Measurements from ENCODE around the gene BCL7C. TPM values are rescaled to one million over a fixed set of nuclear protein-coding genes. Genes with fewer than 3 reads are reported as not detected.
A peak's percentile ranks its signal among the peaks of the same experiment; 100 is the strongest.
"Not testable (repeated sequence)": the region's sequence is repeated elsewhere in the genome, so short reads cannot be mapped to it uniquely, and the experiment has no call there.

The BCL7C gene
- total RNA-seq, 1 donor from 2014 or later, result 41.6 TPM

DNA sequence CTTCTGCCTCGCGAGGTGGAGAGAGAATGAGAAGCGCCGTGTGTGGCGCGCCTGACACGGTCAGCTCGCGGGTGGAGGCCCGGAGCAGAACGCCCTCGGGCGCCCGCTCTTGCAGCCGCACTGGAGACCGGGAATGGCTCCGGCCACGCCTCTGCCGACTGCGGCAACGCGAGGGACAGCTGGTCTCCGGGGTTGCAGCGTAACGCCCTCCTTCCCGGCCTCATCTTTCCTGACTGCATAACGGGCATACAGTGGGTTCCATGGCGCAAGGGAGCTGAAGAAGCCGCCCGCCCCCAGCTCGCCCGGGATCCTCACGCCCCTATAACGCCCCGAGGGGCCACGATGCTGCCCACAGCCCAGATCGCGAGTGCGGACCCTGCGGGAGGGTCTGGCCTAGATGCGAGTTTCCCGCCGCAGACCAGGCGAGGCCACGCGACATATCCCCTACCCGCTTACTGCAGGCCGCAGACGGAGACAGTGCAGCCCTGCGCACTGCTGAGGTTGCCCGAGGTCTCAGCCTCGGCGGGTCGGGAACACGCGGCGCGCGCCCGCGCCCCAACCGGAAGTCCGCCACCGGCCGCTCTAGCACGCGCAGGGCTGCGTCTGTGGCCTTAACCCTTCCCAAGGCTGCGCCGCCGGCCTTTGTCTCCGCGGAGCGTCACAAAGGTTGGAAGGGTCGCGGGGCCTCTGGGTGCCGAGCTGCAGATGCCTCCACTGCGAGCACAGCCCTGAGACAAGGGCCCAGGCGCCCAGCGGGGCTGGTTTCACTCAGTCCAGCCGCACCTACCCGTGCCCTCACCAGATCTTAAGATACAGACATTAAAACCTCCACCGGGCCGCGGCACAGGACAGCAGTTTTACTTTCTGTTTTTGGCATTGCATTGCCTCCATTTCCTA lies 18.8 kb downstream of the BCL7C start:
- DNase-seq (ENCODE audit: low spot score in 2 of 2) (peak; percentile 88 to 92), FAIRE-seq (no peak)

DNA sequence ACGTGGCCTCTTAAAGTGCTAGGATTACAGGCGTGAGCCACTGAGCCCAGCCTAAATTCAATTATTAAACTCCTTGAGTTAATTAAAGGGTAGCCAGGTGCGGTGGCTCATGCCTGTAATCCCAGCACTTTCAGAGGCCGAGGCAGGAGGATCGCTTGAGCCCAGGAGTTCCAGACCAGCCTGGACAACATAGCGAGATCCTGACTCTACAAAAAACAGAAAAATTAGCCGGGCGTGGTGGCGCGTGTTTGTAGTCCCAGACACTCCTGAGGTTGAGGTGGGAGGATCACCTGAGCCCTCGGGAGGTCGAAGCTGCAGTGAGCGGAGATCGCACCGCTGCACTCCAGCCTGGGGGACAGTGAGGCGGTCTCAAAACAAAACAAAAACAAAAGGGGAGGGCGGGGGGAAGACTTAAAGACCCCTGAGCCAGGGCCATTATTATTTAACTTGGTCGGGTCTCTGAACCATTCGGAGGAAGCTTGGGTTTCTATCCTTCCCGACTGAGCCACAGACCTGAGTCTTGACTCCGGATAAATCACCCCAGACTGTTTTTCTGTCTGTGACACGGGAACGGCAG lies 19.5 kb downstream of the BCL7C start:
- DNase-seq (ENCODE audit: low spot score in 2 of 2) (no peak), FAIRE-seq (no peak)

DNA sequence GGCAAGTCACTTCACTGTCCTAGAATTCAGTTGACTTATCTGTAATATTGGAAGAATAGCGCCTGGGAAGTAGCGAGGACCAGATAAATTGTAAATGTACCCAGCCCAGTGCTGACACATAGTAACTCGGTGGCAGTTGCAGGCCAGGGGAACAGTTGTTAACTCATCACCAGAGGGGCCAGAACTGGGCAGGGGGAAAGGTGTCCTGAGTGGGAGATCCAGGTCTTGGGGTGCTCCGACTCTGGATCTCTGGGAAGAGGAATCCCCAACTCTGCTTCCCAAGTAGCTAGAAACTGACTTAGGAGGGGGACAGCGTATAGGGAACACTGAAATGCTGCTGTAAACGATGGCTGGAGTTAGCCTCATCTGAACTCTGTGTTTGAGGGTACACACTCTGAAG lies 23.0 kb downstream of the BCL7C start:
- DNase-seq (ENCODE audit: low spot score in 2 of 2) (no peak), FAIRE-seq (no peak)

DNA sequence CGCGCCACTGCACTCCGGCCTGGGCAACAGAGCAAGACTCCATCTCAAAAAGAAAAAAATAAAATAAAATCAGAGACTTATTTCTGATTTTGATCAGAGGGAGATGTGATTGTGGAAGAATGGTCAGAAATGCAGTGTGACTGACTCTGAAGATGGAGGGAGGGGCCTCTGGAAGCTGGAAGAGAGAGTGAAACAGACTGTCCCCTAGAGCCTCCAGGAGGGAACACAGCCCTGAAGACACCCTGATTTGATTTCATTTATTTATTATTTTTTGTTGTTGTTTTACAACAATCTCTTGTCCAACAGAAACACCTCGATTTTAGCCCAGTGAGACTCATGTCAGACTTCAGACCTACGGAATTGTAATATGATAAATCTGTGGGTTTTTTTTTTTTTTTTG lies 26.1 kb downstream of the BCL7C start:
- no peak for DNase-seq (ENCODE audit: low spot score in 2 of 2)
- FAIRE-seq, result no peak

DNA sequence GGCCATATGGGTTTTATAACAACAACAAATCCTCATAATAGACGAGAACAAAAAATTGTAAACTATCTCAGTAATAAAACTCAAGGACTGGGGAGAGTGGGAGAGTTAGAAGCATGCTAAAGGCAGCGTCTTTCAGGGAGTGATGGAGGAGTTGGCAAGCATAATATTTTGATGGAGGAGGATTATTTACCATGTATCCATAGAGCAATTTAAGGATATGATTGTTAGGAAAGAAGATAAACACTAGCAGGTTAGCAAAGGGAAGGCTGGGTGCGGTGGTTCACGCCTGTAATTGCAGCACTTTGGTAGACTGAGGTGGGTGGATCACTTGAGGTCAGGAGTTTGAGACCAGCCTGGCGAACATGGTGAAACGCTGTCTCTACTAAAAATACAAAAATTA lies 27.8 kb downstream of the BCL7C start:
- FAIRE-seq (no peak), DNase-seq (ENCODE audit: low spot score in 2 of 2) (no peak)

DNA sequence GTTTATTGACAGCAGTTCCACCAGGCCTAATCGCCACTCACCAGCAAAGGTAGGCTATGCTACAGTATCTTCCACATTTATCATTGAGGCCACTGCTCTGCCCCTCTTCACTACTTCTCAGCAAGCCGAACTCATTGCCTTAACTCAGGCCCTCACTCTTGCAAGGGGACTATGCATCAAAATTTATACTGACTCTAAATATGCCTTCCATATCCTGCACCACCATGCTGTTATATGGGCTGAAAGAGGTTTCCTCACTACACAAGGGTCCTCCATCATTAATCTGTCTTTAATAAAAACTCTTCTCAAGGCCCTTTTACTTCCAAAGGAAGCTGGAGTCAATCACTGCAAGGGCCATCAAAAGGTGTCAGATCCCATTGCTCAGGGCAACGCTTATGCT lies 30.7 kb downstream of the BCL7C start:
- FAIRE-seq; DNase-seq (ENCODE audit: low spot score in 2 of 2): not testable (repeated sequence)

DNA sequence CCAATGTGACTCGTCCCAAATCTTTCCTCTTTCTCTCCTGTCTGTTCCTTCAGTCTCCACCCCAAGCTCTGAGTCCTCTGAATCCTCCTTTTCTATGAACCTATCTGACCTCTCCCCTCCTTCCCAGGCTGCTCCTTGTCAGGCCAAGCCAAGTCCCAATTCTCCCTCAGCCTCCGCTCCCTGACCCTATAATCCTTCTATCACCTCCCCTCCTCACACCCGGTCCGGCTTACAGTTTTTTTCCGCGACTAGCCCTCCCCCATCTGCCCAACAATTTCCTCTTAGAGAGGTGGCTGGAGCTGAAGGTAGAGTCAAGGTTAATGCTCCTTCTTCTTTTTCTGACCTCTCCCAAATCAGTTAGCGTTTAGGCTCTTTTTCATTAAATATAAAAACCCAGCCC lies 33.1 kb downstream of the BCL7C start:
- DNase-seq (ENCODE audit: low spot score in 2 of 2); FAIRE-seq: not testable (repeated sequence)

DNA sequence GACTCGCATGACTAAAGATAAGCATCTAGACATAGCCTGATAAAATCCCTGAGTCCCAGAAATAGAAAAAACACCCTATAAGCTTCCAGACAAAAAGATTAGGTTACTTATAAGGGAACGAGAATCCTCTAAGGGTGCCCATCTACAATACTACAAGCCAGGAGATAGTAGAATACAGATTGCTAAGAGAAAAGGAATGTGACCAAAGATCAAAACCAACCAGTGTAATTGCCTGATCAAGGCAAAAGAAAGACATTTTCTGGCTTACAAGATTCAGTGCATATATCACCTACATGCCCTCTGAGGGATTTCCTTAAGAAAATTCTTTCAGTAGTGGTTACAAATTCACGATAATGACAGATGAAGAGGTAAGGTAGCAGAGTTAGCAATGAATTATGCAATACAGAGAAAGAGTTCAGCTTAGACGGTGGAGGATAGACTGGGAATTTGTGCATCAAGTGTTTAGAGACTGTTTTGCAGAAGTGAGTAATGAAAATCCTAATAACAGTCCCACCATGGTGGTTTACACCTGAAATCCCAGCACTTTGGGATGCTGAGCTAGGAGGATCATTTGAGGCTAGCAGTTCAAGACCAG lies 35.0 kb downstream of the BCL7C start:
- FAIRE-seq, result no peak

DNA sequence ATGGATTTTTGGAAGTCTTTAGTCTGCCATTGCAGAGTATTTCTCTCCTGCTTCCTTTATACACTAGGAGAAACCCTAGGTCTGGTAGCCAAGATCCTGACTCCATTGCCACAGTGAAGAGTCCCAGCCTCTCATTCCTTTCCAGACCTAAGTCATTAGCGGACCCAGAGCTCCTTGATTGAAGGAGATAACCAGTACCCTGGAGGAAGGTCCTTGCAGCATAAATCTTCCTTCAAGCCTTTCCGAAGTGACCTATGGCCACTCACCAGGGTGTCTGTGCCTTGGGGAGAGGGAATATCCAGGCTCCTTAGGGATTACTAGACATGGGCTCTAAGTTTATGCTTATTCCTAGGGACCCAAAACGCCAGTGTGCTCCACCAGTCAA lies 35.8 kb downstream of the BCL7C start:
- no peak for FAIRE-seq
- no peak for DNase-seq (ENCODE audit: low spot score in 2 of 2)

More for the DNA sequence above, 35.0 kb downstream of the BCL7C start:
- DNase-seq (ENCODE audit: low spot score in 2 of 2), result no peak

DNA sequence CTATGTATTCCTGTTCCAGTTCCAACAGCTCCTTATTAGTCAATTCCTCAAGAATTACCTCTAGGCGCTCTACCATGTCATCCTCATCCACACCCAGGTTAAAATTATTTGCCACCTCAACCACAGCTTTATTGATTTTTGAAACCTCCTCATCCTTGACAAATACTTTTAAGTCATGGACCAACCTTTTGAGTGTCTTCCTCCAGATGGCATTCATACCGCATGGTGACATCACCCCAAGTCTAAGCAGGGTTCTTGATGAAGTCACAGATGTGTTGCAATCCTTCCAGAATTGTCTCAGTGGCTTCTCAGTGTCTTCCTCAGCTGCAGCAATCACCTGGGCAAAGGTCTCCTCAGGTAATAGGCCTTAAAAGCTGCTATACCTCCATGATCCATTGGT lies 40.1 kb downstream of the BCL7C start:
- no peak for DNase-seq (ENCODE audit: low spot score in 2 of 2)
- FAIRE-seq, result no peak

DNA sequence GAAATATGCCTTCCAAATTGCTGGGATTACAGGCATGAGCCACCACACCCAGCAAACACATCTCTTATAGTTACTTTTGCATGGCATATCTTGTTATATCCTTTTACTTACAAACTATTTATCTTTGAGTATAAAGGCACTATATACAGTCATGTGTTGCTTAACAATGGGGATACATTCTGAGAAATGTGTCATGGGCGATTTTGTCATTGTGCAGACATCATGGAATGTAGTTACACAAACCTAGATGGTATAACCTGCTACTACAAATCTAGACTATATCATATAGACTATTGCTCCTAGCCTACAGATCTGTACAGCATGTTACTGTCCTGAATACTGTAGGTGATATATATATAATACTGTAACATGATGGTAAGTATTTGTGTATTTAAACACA lies 43.6 kb downstream of the BCL7C start:
- DNase-seq (ENCODE audit: low spot score in 2 of 2) (no peak), FAIRE-seq (no peak)

DNA sequence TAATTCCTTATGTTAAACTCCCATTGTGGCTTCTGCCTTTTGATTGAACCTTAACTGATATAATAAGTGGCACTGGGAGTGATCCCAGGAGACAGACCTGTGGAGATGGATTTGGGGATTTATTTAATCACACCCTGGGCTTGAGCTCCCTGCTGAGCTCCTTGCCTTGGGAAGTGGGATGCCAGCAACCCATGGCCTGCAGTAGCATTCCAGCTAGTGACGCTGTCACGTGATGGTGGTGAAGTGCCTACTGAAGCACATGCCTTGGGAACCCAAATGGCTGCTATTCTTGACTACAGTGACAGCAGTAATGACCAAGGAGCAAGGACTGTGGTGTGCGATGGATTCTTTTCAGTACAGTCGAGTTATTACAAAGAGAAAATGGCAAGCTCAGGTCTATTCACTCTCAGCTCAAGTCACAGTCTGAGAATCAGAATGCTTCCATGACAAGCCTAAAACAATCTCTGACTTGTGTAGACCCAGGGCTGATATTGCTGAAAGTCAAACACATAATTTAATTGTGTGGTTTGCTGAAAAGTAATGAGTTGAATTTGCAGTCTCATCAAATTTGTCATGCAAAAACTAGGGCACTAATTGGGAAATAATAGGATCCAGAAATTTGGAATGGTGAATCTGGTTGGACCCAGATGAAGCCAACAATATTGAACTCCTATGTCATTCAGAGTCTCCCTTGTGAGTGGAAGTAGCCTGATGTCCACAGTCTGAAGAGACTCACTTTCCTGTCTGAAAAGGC lies 47.1 kb downstream of the BCL7C start:
- FAIRE-seq, result no peak
- DNase-seq (ENCODE audit: low spot score in 2 of 2), result no peak

DNA sequence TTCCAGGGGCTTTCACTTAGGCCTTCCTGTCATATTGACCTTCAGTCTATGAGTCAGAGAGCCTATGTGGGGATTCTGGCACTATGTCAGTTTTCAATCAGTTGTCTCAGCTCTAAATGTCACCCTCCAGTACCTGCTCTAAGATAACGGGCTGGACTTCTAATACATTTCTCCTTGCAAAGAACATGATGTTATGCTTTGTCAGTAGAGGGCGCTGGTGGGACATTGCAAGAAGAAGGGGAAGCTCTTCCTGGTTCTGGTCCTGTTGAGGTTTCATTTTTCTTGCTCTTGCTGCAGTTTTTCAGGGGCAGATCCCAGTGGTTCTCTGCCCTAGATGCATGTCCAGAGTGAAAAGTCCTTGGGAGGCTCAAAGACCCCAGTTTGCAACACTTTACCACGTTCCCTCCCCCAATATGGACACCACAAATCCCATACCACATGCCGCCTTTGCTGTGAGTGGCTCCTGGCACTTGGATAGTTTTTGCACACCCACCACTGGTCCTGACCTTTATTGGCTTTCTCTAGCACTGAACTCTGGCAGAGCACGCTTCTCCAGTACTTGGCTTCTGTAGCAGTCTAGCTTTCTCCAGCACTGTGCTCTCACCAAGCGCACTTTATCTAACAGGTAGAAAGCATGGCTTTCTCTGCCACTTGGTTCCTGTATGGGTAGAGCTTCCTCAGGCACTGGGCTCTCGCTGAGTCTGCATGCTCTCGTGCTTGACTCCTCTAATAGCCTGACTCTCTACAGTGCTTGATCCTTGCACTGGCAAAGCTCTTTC lies 49.0 kb downstream of the BCL7C start:
- FAIRE-seq (no peak), DNase-seq (ENCODE audit: low spot score in 2 of 2) (peak; percentile 52 to 78)

DNA sequence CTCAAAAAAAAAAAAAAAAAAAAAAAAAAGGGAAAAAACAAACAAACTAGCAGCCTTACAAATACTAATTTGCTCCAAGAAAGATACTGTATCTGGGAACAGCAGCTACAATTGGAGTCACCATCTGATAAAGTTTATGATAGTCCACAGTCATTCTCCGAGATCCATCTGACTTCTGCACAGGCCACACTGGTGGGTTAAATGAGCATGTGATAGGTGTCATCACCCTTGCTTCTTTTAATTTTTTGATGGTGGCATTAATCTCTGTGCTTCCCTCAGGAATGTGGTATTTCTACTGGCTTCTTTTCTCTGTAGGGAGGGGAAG lies 49.6 kb downstream of the BCL7C start:
- FAIRE-seq, result no peak
- DNase-seq (ENCODE audit: low spot score in 2 of 2), result no peak

DNA sequence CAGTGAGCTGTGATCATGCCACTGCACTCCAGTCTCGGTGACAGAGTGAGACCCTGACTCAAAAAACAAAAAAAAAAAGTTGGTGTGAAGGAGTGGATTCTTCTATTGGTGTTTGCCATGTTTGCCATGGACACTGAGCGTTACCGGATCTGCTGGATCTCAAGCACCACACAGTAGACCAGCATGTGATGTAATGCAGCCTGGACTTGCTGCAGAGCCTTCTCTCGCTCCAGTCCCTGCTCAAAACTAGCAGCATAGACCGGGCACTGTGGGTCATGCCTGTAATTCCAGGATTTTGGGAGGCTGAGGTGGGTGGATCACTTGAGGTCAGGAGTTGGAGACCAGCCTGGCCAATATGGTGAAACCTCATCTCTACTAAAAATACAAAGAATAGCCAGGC lies 50.4 kb downstream of the BCL7C start:
- no peak for FAIRE-seq
- DNase-seq (ENCODE audit: low spot score in 2 of 2), result no peak

DNA sequence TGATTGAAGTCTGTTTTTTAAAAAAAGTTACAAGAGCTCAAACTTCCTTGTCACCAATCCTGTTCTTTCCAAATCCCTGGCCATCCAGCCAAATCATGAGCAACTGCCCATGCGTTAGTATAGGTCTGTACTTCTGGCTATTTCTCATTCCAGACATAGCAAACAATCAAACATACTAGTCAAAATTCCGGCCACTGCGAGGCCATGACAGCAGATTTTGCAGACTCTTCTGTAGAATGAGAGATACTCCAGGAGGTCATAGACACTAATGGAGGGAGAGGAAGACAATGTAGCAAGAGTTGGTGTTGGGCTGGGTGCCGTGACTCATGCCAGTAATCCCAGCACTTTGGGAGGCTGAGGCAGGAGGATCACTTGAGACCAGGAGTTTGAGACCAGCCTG lies 50.9 kb downstream of the BCL7C start:
- FAIRE-seq, result no peak
- no peak for DNase-seq (ENCODE audit: low spot score in 2 of 2)

DNA sequence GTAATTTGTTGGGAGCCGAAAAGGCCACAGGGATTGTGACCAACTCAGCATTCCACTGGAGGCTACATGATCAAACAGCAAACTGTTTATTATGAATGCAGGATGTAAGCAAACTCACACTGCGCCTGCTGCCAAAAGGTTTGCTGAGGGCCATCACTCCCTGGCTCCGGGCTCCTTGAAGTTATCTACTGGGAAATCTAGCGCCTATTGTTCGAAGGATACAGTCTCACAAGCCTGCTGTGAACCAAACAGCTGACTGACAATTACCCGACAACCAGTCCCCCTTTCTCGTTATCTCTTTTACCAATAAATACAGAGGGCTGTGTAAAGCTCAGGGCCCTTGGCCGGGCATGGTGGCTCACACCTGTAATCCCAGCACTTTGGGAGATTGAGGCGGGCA lies 52.5 kb downstream of the BCL7C start:
- DNase-seq (ENCODE audit: low spot score in 2 of 2), result no peak
- no peak for FAIRE-seq

DNA sequence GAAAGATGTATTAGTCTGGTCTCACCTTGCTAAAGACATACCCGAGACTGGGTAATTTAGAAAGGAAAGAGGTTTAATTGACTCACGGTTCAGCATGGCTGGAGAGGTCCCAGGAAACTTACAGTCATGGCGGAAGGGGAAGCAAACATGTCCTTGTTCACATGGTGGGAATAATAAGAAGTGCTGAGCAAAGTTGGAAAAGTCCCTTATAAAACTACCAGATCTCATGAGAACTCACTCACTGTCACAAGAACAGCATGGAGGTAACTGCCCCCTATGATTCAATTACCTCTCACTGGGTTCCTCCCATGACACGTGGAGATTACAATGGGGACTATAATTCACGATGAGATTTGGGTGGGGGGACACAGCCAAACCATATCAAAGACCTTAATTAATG lies 53.3 kb downstream of the BCL7C start:
- FAIRE-seq (no peak), DNase-seq (ENCODE audit: low spot score in 2 of 2) (no peak)

DNA sequence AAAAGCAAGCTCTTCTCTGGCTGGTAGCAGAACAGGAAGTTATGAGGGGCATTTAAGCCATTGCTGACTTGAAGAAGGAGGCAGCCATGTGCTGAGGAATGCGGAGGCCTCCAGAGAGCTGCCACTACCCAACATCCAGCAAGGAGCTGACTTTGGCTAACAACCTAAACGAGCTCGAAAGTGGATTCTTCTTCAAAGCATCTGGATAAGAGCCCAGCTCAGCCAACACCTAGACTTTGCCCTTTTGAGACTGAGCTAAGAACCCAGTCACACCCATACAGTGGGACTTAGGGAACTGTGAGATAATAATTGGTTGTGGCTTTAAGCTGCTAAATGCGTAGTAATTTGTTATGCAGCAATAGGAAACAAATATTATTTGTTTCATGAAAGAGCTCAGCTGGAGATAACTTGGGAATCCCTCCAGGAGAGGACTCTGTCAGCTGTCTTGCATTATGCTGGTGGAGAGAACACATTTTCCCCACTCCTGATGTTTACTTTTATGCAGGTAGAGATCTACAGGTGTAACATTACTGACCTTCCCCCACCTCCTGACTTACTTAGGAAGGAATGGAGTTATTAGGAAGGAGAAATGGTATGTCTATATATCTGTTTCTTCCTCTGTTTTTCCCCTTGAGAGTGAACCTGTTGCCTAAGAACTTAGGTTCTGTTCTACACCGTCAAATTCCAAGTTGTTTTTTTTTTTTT lies 54.2 kb downstream of the BCL7C start:
- FAIRE-seq, result no peak

More for the DNA sequence above, 54.2 kb downstream of the BCL7C start:
- no peak for DNase-seq (ENCODE audit: low spot score in 2 of 2)
